IMR-90 (cell line): ENCODE measurements around the gene PLA2G4F. TPM values are rescaled to one million over a fixed set of nuclear protein-coding genes. Genes with fewer than 3 reads are reported as not detected.

Experiments used
- ATAC-seq: fragments of 200-7000 bp; cut with Tn5 transposase; 2 replicates; pipeline ENCODE4 v1.9.1; 2020; ENCODE audit warnings: low read depth, mild to moderate bottlenecking, moderate library complexity
- BruUV-seq: library from RNA; stranded (reverse); fragments of 400-500 nt; replicated peaks from 2 replicates; lab custom pipeline; 2021; lab: Mats Ljungman, UMichigan
- CTCF ChIA-PET: fragments of 300-600 bp; formaldehyde crosslinking; extraction: SDS; loops from one replicate; lab custom pipeline; 2021; ENCODE audit warnings: antibody characterized with exemption; lab: Yijun Ruan, JAX
- POLR2A ChIA-PET: fragments of 300-600 bp; sonication (Branson Sonifier 250); formaldehyde crosslinking; loops from one replicate; lab custom pipeline; 2022; ENCODE audit warnings: antibody characterized with exemption; ENCODE audit not compliant: unreplicated experiment; lab: Charles Lee
- DNase-seq: peaks from one replicate; pipeline ENCODE4 v3.0.0; 2013
- H2AFZ ChIP-seq: replicated peaks from 2 replicates; pipeline ENCODE3; 2013; ENCODE audit warnings: low read length, mild to moderate bottlenecking; ENCODE audit not compliant: poor library complexity
- H2AK5ac ChIP-seq: 2 replicates; pipeline ENCODE4 v1.6.1; 2013; ENCODE audit warnings: low read depth, low read length, inconsistent platforms
- H2AK9ac ChIP-seq: replicated peaks from 2 replicates; pipeline ENCODE3; 2013; ENCODE audit warnings: mild to moderate bottlenecking, low read depth, low read length, moderate library complexity; ENCODE audit not compliant: poor library complexity
- H2BK120ac ChIP-seq: 2 replicates; pipeline ENCODE4 v1.6.1; 2013; ENCODE audit warnings: low read depth, low read length, inconsistent platforms
- H2BK15ac ChIP-seq: 3 replicates; pipeline ENCODE4 v1.6.1; 2013; ENCODE audit warnings: low read depth, low read length, inconsistent platforms
- H2BK20ac ChIP-seq: 2 replicates; pipeline ENCODE4 v1.6.1; 2013; ENCODE audit warnings: low read depth, mild to moderate bottlenecking, inconsistent platforms, low read length, moderate library complexity
- H2BK5ac ChIP-seq: 2 replicates; pipeline ENCODE4 v1.6.1; 2013; ENCODE audit warnings: mild to moderate bottlenecking, low read depth, low read length, inconsistent platforms; ENCODE audit not compliant: poor library complexity, severe bottlenecking
- H3K14ac ChIP-seq: replicated peaks from 2 replicates; pipeline ENCODE4 v1.6.1; 2013; ENCODE audit warnings: low read depth, low read length, inconsistent platforms
- H3K18ac ChIP-seq: 2 replicates; pipeline ENCODE4 v1.6.1; 2013; ENCODE audit warnings: low read depth, low read length, control low read depth
- H3K23ac ChIP-seq: 2 replicates; pipeline ENCODE4 v1.6.1; 2013; ENCODE audit warnings: low read depth, low read length, inconsistent platforms
- H3K27ac ChIP-seq: 2 replicates; pipeline ENCODE4 v1.5.1; 2013; ENCODE audit warnings: mild to moderate bottlenecking, control low read depth, low read length; ENCODE audit not compliant: insufficient read depth
- H3K27me3 ChIP-seq: 2 replicates; pipeline ENCODE4 v1.6.1; 2013; ENCODE audit warnings: low read length; ENCODE audit not compliant: control insufficient read depth, insufficient read depth
- H3K36me3 ChIP-seq: 2 replicates; pipeline ENCODE4 v1.6.1; 2013; ENCODE audit warnings: low read length, mixed read lengths; ENCODE audit not compliant: control insufficient read depth, insufficient read depth
- H3K4ac ChIP-seq: 2 replicates; pipeline ENCODE4 v1.6.1; 2013; ENCODE audit warnings: low read depth, low read length, inconsistent platforms
- H3K4me1 ChIP-seq: 2 replicates; pipeline ENCODE4 v1.6.1; 2013; ENCODE audit warnings: low read length, mixed read lengths; ENCODE audit not compliant: control insufficient read depth, insufficient read depth
- H3K4me2 ChIP-seq: 2 replicates; pipeline ENCODE4 v1.6.1; 2013; ENCODE audit warnings: low read depth, mild to moderate bottlenecking, control low read depth, low read length, moderate library complexity
- H3K4me3 ChIP-seq: 2 replicates; pipeline ENCODE4 v1.5.1; 2013; ENCODE audit warnings: low read depth, mild to moderate bottlenecking, control low read depth, low read length, moderate library complexity; ENCODE audit not compliant: insufficient read depth
- H3K56ac ChIP-seq: 2 replicates; pipeline ENCODE4 v1.6.1; 2013; ENCODE audit warnings: low read length, inconsistent platforms; ENCODE audit not compliant: insufficient read depth; ENCODE audit errors: extremely low read depth
- H3K79me1 ChIP-seq, 2 experiments: 2 replicates each; pipeline ENCODE4 v1.6.1; 2013; ENCODE audit warnings: low read length in 2 of 2, inconsistent platforms in 1 of 2, low read depth in 1 of 2
- H3K9ac ChIP-seq: 2 replicates; pipeline ENCODE4 v1.6.1; 2013; ENCODE audit warnings: low read depth, low read length, control low read depth
- H3K9me1 ChIP-seq: 2 replicates; pipeline ENCODE4 v1.6.1; 2013; ENCODE audit warnings: low read length, inconsistent platforms; ENCODE audit not compliant: insufficient read depth
- H3K9me3 ChIP-seq: 2 replicates; pipeline ENCODE4 v1.6.1; 2013; ENCODE audit warnings: low read length; ENCODE audit not compliant: control insufficient read depth, insufficient read depth
- H4K20me1 ChIP-seq: 2 replicates; pipeline ENCODE4 v1.6.1; 2013; ENCODE audit warnings: low read length, inconsistent platforms; ENCODE audit not compliant: insufficient read depth
- H4K5ac ChIP-seq: 2 replicates; pipeline ENCODE4 v1.6.1; 2013; ENCODE audit warnings: mild to moderate bottlenecking, low read depth, low read length, control low read depth
- H4K8ac ChIP-seq, 2 experiments: 2 replicates each; pipeline ENCODE4 v1.6.1; 2013; ENCODE audit warnings: low read depth in 2 of 2, low read length in 2 of 2, control low read depth in 1 of 2, inconsistent platforms in 1 of 2
- H4K91ac ChIP-seq: 2 replicates; pipeline ENCODE4 v1.6.1; 2013; ENCODE audit warnings: low read depth, low read length, inconsistent platforms; ENCODE audit not compliant: insufficient read depth
- BHLHE40 ChIP-seq: fragments of 150-350 bp; IDR thresholded peaks from 2 replicates; pipeline ENCODE4 v1.6.1; 2016; ENCODE audit warnings: mild to moderate bottlenecking, low read depth, low read length
- CEBPB ChIP-seq: IDR thresholded peaks from 2 replicates; pipeline ENCODE4 v1.6.1; 2012; ENCODE audit warnings: low read depth, low read length, improper control_type of control experiment
- CHD1 ChIP-seq: IDR thresholded peaks from 2 replicates; pipeline ENCODE4 v1.6.1; 2012; ENCODE audit warnings: low read depth, low read length, improper control_type of control experiment
- CTCF ChIP-seq: conservative IDR thresholded peaks from 2 replicates; pipeline ENCODE4 v1.5.1; 2012; ENCODE audit warnings: mild to moderate bottlenecking, low read depth, low read length, improper control_type of control experiment
- FOS ChIP-seq: fragments of 150-350 bp; IDR thresholded peaks from 2 replicates; pipeline ENCODE4 v1.6.1; 2016; ENCODE audit warnings: low read depth, low read length
- MAFK ChIP-seq: IDR thresholded peaks from 2 replicates; pipeline ENCODE4 v1.6.1; 2012; ENCODE audit warnings: low read depth, low read length, improper control_type of control experiment
- NFE2L2 ChIP-seq: fragments of 150-350 bp; IDR thresholded peaks from 2 replicates; pipeline ENCODE4 v1.6.1; 2016; ENCODE audit warnings: low read depth, mild to moderate bottlenecking, low read length
- POLR2A ChIP-seq: IDR thresholded peaks from 2 replicates; pipeline ENCODE4 v1.6.1; 2012; ENCODE audit warnings: mild to moderate bottlenecking, low read depth, low read length
- RAD21 ChIP-seq: IDR thresholded peaks from 2 replicates; pipeline ENCODE4 v1.6.1; 2012; ENCODE audit warnings: low read length, improper control_type of control experiment
- RCOR1 ChIP-seq: IDR thresholded peaks from 2 replicates; pipeline ENCODE4 v1.6.1; 2012; ENCODE audit warnings: mild to moderate bottlenecking, low read length, improper control_type of control experiment; ENCODE audit not compliant: insufficient replicate concordance
- RFX5 ChIP-seq: IDR thresholded peaks from 2 replicates; pipeline ENCODE4 v1.8.0; 2012; ENCODE audit warnings: low read depth, mild to moderate bottlenecking, low read length, moderate library complexity
- SMC3 ChIP-seq: fragments of 150-350 bp; IDR thresholded peaks from 2 replicates; pipeline ENCODE4 v1.6.1; 2016; ENCODE audit warnings: low read depth, mild to moderate bottlenecking, antibody characterized with exemption, low read length, moderate library complexity
- WGBS, 2 experiments: methylation state at CpG; one replicate each; pipeline versions ENCODE4 v1.1.5 to v1.1.7; 2013; ENCODE audit warnings: missing lambda C conversion rate in 2 of 2; ENCODE audit not compliant: insufficient read length in 1 of 2; ENCODE audit errors: extremely low coverage in 2 of 2; 5-methylcytosine and 5-hydroxymethylcytosine counted together
- dilution Hi-C: fragments of 300-500 bp; cut with HindIII; formaldehyde crosslinking; loops from one replicate; pipeline ENCODE4 v1.14.3; 2018; ENCODE audit warnings: low sequenced_read_pairs; ENCODE audit not compliant: unreplicated experiment
- in situ Hi-C: fragments of 300-500 bp; cut with MboI; formaldehyde crosslinking; loops from 3 replicates; pipeline ENCODE4 v1.14.3; 2019; ENCODE audit warnings: low sequenced_read_pairs, inconsistent platforms, mixed read lengths
- intact Hi-C: fragments of 100-400 bp; cut with micrococcal nuclease; formaldehyde crosslinking; loops from 2 replicates; pipeline ENCODE4 v1.10.0; 2022
- polyA plus RNA-seq, 3 experiments: library from polyadenylated mRNA; depleted of rRNA; stranded (reverse); fragments of >200 nt; gene quantifications; 2 replicates each; pipeline ENCODE4 v1.2.3, GENCODE V29; 2012; ENCODE audit warnings: low replicate concordance in 1 of 3
- total RNA-seq: library from RNA; depleted of rRNA; stranded (reverse); fragments of >200 nt; gene quantifications from 2 replicates; pipeline ENCODE4 v1.2.3, GENCODE V29; 2012

The PLA2G4F gene
- total and polyA plus RNA-seq, 2 of the 4 experiments (the other 2 are of a cell fraction) = not detected

GRCh38 chr15:42198516-42198915 lies 42.1 kb upstream of the PLA2G4F start:
- in situ Hi-C loops = no loop called here
- Histone ChIP-seq H3K9ac (no peak overlapping the region), H3K4ac (no peak overlapping the region), H2AK5ac (no peak overlapping the region), H4K5ac (no peak overlapping the region), H3K56ac (no peak overlapping the region), H3K27me3 (no peaks in the 10 kb centered on the region), H3K79me1 (peaks cover 24 to 58% of the 10 kb centered on the region in 2 experiments), H4K91ac (no peak overlapping the region), H3K27ac (no peak overlapping the region), H2BK5ac (no peak overlapping the region), H3K4me2 (no peak overlapping the region), H3K4me3 (no peak overlapping the region), H2BK120ac (no peak overlapping the region), H2AFZ (no peak overlapping the region), H2BK20ac (no peak overlapping the region), H3K18ac (no peak overlapping the region), H2BK15ac (no peak overlapping the region), H4K8ac (no peak overlapping the region), H3K36me3 (peaks cover 14% of the 10 kb centered on the region), H2AK9ac (no peak overlapping the region), H3K9me3 (no peaks in the 10 kb centered on the region), H3K23ac (no peak overlapping the region), H4K20me1 (peaks cover under 1% of the 10 kb centered on the region; the same call in 1 of the 2 replicates), H3K4me1 (no peaks in the 10 kb centered on the region; the same call in 1 of the 2 replicates), H3K14ac (no peak overlapping the region), H3K9me1 (0 out of 2 replicates have a peak, but pooled peaks cover 2% of the 10 kb centered on the region)
- ATAC-seq (no peak), DNase-seq (no peak)
- no TSS peak for BruUV-seq
- CTCF ChIA-PET = no interaction called here
- dilution Hi-C loops = no loop called here
- no CpG with 5 or more reads among the region's 1 CpG for WGBS, 2 experiments
- intact Hi-C loops = no loop called here
- POLR2A ChIA-PET = no interaction called here
- no peak for TF ChIP-seq POLR2A
- TF ChIP-seq NFE2L2 = no peak
- no peak for TF ChIP-seq SMC3
- TF ChIP-seq MAFK = no peak
- no peak for TF ChIP-seq RAD21
- no peak for TF ChIP-seq CTCF
- no peak for TF ChIP-seq CEBPB
- TF ChIP-seq RCOR1 = no peak
- TF ChIP-seq CHD1 = no peak
- TF ChIP-seq FOS = no peak
- no peak for TF ChIP-seq BHLHE40
- TF ChIP-seq RFX5 = no peak
